HT-29 (cell line): ENCODE data around the gene SYP. TPM values are rescaled to one million over a fixed set of nuclear protein-coding genes. Genes with fewer than 3 reads are reported as not detected.

ENCODE experiments used
- DNase-seq: peaks from one replicate; pipeline ENCODE4 v3.0.0-alpha.2; 2015; ENCODE audit warnings: low spot score
- total RNA-seq: library from RNA; depleted of rRNA; stranded (reverse); fragments of >200 nt; shearing (Covaris generic); gene quantifications from 2 replicates; pipeline ENCODE4 v1.2.3, GENCODE V29; 2014

Gene SYP
- total RNA-seq, 1 experiment from 2014 or later: 0.61 TPM

DNA sequence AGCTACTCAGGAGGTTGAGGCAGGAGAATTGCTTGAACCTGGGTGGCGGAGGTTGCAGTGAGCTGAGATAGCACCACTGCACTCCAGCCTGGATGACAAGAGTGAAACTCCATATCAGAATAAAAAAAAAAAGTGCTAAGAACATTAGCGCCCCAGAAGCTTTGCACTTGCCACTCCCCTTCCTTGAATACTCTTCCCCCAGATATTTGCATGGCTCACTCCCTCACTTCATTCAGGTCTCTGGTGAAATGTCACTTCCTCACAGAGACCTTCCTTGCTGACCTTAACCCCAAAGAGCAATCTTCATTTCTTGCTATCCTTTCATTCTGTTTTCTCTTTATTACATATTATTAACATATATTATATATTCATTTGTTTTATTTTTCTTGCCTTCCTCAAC is 21.9 kb upstream of the SYP start:
- no peak for DNase-seq

DNA sequence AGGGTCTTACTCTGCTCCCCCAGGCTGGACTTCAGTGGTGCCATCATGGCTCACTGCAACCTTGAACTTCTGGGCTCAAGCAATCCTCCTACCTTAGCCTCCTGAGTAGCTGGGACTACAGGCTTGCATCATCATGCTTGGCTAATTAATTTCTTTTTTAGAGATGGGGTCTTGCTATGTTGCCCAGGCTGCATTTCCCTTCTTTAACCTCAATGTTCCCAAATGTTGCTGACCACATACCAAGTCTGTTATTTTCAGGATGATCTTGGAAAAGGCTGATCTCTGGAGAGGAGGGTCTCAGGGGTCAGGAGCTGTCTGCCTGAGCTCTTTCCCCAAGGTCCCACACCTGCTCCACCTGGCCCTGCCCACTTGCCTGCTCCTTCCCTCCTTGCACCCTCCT is 20.1 kb upstream of the SYP start:
- DNase-seq: no peak

DNA sequence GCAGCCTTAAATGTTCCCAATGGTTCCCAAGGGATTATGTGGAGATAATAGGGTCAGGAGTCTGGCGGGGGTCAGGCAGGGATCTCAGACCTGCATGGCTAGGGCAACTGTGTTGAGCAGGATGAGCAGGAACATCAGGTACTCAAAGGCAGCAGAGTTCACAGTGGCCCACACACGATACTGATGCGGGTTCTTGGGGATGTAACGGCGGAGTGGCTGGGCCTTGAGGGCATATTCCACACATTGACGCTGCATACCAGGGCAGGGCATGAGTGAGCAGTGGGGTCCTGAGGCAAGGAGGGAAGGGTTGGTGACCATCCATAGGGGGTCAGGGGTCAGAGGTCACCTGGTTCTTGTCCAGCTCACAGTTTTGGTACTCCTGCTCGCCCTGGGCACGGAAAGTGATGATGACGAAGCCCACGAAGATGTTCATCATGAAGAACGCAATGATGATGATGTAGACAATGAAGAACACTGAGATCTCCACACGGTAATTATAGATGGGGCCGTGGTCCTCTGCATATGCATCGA is 15.1 kb upstream of the SYP start:
- DNase-seq: no peak

DNA sequence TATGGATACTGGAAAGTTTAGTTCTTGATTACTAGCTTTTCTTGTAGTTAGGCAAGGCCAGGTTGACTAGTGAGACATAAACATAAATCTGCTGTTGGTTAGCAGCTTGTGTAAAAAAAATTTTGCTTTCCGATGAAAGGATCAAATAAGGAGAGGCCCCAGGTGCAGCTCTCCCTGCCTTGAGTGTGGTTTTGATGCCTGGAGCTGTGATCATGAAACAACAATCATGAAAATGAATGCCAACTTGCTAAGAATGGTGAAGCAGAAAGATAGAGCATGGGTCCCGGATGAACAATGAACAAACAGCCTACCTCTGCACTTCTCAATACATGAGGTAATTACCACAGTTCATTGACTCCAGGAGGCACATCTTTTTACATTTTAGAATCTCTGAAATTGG is 14.4 kb upstream of the SYP start:
- no peak for DNase-seq

DNA sequence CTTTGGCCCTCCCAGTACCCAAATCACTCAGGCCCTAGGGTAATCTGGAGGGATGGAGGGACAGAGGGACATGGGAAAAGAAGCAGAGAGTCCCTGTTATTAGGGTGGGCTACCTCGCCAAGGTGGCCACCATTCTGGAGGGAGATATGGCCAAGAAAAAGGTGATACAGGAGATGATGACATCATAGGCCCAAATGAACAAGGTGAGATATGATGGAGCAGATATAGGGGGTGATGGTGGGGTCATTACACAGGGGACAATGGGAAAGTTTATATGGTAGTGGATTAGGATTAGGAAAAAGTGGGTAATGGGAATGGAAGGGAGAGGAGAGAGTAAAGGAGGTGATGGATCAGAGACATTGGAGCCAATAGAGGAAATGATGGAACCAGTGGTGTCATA is 12.9 kb upstream of the SYP start:
- DNase-seq: no peak

DNA sequence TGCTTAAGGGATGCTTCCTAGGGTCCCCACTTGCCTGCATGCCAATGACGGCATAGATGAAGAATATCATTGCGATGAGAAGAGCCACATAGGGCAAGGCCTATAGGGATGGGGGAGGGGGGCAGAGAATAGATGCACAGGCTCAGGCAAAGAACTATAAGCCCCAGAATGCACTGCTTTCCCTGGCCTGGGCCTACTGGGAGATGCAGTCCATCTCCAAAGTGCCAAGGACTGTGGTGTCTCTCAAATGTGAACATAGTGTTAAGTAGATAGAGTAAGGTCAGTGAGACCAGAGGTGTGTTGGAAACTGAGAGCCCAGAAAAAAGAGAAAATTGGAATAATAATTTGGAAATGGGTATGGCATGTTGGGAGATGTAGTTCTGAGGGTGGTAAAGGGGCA is 12.2 kb upstream of the SYP start:
- DNase-seq: no peak

DNA sequence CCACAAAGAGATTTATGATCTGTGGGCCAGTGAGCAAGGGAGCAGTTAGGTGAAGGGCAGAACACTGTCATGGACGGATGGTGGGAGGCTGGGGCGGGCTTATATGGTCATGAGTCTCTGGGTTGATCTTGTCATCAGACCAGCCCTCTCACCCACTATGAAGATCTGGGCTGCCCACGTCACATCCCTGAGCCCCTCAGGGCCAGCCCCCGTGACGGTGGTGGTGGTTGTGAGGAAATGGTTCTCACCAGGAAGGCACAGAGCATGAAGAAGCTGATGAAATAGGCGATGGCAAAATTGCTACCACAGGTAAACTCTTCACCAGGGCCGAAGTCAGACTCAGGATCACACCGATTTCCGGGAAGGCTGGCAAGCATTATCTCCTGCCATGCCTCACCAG is 11.1 kb upstream of the SYP start:
- no peak for DNase-seq

DNA sequence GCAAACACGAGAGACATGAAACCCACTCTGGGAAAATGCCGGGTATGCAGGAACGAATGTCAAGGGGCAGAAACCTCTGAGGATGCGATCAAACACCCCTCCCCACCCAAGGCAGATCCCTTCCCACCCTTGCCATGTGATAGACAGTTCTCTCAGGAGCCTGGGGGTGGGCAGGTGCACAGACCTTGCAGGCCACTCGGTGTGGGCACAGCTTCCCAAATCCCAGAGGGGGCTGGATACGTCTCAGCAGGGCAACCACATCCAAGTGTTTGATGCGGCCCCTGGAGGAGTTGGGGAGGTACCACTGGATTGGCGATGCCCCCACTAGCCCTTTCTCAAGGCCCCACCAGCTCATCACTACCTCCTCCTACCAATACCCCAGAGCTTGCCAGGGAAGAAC is 10.4 kb upstream of the SYP start:
- DNase-seq: no peak

DNA sequence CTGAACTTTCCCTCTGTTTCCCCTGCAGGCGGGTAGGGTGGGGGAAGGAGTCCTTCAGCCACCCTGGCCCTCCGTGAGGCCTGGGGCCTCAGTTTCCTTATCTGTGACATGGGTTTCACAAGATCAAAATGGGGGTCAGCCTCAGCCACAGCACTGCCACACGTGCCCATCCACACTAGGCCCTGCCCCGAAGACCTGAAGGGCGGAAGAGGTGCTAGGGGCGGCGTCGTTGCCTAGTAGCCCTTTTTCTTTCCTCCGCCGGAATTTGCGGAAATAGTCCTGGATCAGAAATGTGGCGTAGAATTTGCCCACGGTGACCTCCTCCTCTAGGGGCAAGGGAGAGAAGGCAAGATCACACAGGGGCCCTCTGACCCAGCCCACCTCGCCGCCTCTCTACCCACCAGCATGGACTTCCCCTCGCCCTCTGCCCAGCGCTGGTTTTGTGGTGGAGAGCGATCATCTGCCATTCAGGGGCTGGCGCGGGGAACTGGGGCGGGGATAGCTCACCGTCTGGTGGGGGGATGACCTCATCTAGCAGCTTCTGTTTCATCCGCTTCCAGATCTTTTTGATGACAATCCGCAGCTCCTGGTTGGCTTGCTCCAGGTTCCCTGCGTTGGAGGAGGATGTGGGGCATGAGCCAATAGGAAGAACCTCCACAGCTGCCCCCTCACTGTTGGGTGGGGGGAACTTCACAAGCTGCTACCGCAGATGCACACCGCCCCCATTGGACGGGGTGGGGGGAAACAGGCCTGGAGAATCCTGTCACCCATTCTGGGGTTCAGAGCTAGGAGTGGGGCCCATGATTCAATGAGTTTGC is 9.7 kb upstream of the SYP start:
- no peak for DNase-seq

DNA sequence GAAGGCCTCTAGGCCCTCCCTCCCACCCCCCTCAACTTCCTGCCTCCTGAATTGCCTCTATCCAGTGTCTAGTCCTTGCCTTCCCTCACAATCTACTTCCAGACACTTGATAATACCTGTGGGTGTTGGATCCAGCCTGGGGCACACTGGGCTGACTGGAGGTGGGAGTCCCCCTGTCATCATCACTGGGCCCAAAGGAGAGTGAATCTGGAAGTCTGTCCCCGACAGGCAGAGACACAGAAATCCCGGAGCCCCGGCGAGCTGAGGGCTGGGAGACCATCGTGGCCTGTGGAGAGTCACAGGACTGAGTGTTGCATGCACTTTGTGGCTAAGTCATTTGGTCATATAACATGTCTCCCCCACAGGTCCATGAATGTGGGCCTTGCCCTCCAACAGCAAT is 8.4 kb upstream of the SYP start:
- DNase-seq: no peak

DNA sequence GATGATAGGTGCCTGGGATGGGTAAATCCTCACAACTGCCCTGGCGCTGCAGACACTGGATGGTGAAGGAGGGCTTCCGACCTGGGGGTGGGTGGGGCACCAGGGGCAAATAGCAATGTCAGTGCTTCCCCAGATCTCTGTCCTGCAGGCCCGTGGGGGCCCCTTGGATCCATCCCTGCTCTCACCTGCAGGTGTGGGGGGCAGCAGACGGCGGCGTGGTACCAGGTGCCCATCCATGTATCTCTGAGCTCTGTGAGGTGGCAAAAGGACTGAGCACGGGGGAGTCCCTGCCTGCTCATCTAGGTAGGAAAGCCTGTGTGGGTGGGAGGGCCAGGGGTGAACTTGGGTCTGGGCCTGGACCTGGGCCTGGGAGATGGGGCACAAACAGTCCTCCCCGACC is 6.5 kb upstream of the SYP start:
- no peak for DNase-seq

DNA sequence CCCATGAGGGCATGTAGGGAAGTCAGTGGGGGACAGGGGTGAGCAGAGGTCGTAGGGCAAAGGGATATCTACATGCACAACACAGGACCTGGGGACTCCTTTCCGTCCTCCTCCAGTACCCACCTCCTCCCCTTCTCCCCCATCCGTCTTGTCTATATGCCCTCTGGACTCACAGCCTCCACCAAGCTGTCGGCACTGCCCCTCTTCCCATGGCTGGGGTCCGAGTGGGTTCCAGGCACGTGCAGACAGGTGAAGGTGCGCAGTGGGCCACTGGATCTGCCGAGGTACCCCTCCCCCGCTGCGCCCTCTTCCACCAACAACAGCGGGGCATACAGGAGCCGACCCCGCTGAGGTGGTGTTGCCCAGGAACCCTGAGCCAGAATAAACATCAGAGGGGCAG is 5.5 kb upstream of the SYP start:
- no peak for DNase-seq

DNA sequence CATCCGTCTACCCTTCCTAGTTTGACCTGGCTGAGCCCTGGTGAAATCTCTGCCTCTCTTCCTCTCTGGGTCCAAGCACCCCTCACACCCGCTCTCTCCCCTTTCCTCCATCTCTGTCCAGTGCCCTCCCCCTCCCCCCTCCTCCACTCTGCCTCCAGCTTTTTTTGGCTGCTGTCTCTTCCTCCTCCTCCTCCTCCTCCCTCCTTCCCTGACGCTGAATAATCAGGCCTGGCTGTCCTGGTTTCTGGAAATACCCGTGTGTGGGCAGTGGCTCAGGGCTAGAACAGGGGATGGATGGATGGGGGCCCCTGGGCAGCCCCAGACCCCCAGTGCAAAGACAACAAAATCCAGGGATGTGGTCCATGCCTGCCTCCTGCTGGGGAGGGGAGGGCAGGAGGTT is 4.7 kb upstream of the SYP start:
- DNase-seq: no peak

DNA sequence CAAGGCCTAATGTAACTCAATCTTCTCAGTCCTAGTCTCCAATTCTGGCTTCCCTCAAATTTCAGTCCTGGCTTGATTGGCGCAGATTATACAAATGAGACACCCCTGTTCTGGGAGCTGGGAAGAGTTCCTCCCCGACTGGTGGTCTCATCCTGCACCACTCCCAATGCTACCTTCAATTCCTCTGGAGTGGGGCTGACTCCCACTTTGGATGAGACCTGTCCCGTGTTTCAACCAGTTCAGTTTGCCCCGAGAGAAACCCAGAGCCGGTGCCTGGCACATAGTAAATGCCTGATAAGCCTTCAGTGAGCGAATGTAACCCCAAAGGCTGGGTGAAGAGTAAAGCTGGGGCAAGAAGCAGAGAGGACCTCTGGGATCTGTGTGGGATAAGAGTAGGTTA is 4.0 kb upstream of the SYP start:
- DNase-seq: no peak

DNA sequence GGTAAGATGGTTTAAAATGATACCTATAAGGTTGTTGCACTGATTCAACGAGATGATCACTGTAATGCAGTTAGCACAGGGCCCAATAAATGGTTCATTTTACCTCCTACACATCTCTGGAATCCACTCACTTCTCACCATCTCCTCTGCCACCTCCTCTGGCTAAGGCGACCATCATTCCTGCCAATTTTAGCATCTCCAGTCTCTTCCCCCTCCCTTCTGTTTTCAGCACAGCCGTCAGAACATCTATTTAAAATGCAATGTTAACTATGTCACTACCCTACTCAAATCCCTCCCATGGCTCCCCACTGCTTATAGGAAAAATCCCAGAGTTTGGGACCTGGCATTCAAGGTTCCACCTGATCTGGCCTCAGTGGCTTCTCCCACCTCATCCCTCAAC is 3.5 kb upstream of the SYP start:
- DNase-seq: no peak

DNA sequence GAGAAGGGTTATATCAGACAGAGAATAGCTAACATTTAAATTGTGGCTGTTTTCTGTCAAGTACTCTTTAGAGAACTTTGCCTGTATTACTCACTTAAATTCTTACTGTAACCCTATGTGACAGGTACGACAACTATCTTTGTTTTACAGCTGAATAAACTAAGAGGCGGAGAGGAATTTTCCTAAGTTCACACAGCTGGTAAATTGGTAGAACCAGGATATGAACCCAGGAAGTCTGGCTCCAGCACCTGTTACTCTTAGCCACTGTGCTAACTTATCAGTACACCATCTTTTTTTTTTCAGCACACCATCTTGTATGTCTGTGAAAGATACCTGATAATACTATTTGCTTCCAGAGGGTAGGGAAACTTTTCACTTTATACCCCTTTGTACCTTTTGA is 2.0 kb upstream of the SYP start:
- no peak for DNase-seq

DNA sequence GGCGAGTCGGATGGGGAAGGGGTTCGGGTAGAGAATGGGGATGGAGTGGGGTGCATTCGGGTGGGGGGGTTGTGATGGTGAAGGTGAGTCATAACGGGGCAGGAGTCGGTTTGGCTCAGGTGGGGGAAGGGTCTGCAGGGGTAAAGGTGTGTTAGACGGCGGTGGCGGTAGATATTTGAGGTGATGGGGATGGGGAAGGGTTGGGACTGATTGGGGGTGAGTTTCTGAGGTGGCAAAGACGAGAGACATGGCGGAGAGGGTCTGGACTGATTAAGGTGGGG is 738 bp downstream of the SYP start:
- no peak for DNase-seq

DNA sequence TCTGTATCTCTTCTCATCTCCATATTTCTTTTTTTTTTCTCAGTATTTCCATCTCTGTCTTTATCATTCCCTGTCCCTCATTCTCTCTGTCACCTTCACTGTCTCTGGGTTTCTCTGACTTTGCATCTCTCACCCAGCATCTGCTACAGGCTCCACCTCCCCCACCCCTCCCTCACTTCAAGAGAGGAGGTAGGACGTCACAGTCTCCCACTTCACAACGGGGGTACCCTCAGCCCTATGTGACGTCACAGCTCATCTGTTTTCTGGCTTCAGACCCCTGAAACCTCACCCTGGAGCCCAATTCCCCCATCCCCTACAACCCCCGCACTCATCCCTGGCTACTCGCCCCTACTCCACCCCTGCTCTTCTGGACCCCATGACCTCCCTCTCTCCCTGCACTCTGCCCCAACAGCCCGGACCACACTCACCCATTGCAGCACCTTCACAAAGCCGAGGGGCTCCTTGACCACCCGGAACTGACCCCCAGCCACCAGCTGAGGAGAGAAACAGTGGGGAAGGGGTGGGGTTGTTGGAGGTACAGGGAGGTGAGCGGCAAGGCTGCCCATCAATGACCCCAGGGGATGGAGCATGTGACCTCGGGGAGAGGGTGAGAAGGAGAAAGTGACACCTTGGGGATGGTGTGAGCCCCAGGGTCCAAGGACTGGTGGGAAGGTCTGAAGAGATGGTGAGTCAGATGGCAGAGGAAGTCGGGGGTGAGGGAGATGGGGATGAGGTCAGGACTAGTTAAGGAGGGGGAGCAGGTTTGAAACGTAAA is 1.3 kb downstream of the SYP start:
- DNase-seq: no peak

DNA sequence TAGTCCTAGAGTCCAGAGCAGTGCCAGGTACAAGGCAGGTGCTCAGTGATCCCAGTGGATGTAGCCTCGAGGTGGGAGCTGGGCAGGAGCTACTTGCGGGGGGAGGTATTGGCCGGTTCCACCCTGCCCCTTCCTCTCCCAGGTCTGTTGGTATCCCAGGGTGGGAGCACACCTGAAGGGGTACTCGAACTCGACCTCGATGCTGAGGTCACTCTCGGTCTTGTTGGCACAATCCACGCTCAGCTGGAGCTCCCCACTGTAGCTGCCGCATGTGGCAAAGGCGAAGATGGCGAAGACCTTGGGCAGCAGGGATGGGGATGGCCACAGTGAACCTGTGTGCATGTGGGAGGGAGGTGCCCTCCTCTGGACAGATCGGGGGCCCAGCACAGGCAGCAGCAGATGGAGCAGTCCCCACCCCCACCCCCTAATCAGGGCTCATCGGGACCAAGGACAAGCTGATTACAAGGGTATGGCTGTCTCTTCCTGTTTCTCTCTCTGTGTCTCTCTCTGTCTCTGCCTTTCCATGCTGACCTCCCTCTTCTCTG is 2.4 kb downstream of the SYP start:
- DNase-seq: no peak

DNA sequence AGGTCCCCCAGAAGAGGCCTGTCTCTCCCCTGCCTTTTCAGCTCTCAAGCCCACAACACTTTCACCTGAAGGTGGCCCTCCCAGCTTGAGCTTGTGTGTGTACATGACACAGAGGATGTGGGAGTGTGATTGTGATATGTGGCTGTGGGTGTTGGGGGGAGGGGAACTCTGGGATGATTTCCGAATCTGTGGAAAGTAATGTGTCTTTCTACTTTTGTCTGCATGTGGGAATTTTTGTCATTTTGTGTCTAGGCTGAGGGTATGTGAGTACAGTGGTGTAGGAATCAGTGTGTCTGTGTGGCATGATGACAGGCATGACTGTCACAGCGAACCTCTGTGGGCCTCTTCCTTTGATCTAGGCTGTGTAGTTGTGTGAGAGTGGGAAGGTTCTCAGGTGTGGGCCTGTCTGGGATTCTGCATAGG is 6.4 kb downstream of the SYP start:
- DNase-seq: no peak

DNA sequence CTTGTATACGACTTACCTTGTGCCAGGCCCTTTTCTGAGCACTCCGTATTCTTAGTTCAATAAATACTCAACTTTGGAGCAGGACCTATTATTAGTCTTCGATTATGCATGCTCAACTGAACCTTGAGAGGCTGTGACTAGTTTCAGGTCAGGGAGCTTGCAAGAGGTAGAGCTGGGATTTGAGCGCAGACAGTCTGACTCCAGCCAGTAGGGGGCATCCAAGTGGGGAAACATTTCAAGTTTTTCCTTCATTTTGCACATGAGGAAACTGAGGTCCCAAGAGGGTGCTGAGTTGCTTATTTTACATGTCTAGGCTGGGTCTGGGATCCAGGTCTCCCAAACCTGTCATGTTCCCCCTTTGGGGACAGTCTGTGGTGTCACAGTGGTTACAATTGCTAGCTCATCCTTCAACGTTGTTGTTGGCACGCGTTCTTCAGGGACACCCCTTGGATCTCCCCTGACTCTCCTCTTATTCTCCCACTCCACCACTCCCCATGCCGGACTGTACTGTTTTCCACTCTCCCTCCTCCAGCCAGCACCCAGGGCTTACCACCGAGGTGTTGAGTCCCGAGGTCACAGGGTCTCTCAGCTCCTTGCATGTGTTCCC is 7.2 kb downstream of the SYP start:
- peak; percentile 27 for DNase-seq

DNA sequence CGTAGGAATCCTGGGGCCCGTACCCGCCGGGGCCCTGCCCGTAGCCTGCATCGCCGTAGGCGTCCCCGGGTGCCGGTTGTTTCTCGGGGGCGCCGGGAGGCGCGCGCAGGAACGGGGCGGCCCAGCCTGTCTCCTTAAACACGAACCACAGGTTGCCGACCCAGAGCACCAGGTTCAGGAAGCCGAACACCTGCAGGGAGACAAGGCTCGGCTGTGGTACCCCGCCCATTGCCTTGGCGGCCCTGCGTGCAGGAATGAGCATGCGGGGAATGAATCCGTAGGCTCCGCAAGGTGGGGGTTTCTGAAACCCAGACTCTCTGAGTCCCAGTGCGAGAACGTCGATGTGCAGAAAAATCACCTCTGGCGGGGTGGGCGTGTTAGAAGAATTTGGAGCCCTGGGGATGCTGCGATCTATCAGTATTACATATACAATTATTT is 8.4 kb downstream of the SYP start:
- no peak for DNase-seq
